Measurements from ENCODE around the gene CUL9. TPM values are rescaled to one million over a fixed set of nuclear protein-coding genes. Genes with fewer than 3 reads are reported as not detected.
A peak's percentile ranks its signal among the peaks of the same experiment; 100 is the strongest.

The CUL9 gene
- total and polyA plus RNA-seq, 2 donors from 2014 or later: 34.7 to 47.3 TPM

GRCh38 chr6:43144879-43145278 is 37.1 kb upstream of the CUL9 start:
- DNase-seq (peak in 1 of 5 donors; percentile 23), FAIRE-seq (no peak)
- H3K36me3 ChIP-seq (ENCODE audit: control insufficient read depth in 2 of 3, insufficient read depth in 3 of 3, low read length in 3 of 3): peaks cover 0 to 8% (median 0%) of the 10 kb centered on the region in 3 donors
- no peak for TF ChIP-seq CTCF (IDR thresholded peaks at IDR 0.05; ENCODE audit: borderline replicate concordance, extremely low read depth, insufficient read depth)
- no peak overlapping the region for H3K9ac ChIP-seq (ENCODE audit: low read length in 3 of 3)
- H3K4me3 ChIP-seq (ENCODE audit: low read length in 3 of 3): no peak overlapping the region
- H3K27ac ChIP-seq (ENCODE audit: low read depth in 2 of 2, low read length in 2 of 2): no peak overlapping the region
- H3K4me1 ChIP-seq (ENCODE audit: control insufficient read depth in 2 of 3, insufficient read depth in 2 of 3, low read depth in 1 of 3, low read length in 3 of 3): peaks cover 0 to 7% (median 3%) of the 10 kb centered on the region in 3 donors
- H3K27me3 ChIP-seq (ENCODE audit: control insufficient read depth, insufficient read depth, low read length): no peaks in the 10 kb centered on the region
- H3K9me3 ChIP-seq (ENCODE audit: control insufficient read depth in 2 of 3, insufficient read depth in 1 of 3, low read length in 3 of 3): no peaks in the 10 kb centered on the region
- intact Hi-C loops (cut with DNase I): no loop called here

- Histone ChIP-seq H3K4me1 (ENCODE audit: control insufficient read depth in 2 of 3, insufficient read depth in 2 of 3, low read depth in 1 of 3, low read length in 3 of 3) (peaks cover 0 to 7% (median 3%) of the 10 kb centered on the region in 3 donors), H3K9ac (ENCODE audit: low read length in 3 of 3) (no peak overlapping the region), H3K27ac (ENCODE audit: low read depth in 2 of 2, low read length in 2 of 2) (no peak overlapping the region), H3K9me3 (ENCODE audit: control insufficient read depth in 2 of 3, insufficient read depth in 1 of 3, low read length in 3 of 3) (no peaks in the 10 kb centered on the region), H3K27me3 (ENCODE audit: control insufficient read depth, insufficient read depth, low read length) (no peaks in the 10 kb centered on the region), H3K4me3 (ENCODE audit: low read length in 3 of 3) (no peak overlapping the region), H3K36me3 (ENCODE audit: control insufficient read depth in 2 of 3, insufficient read depth in 3 of 3, low read length in 3 of 3) (peaks cover 0 to 8% (median 0%) of the 10 kb centered on the region in 3 donors)
- FAIRE-seq (no peak), DNase-seq (no peak)
- TF ChIP-seq CTCF (IDR thresholded peaks at IDR 0.05; ENCODE audit: borderline replicate concordance, extremely low read depth, insufficient read depth): no peak
- intact Hi-C loops (cut with DNase I): no loop called here
Measured at GRCh38 chr6:43146261-43146660, 35.7 kb upstream of the CUL9 start.

- H3K9ac ChIP-seq (ENCODE audit: low read length in 3 of 3): no peak overlapping the region
- FAIRE-seq (no peak), DNase-seq (peak in 1 of 5 donors; percentile 17)
- intact Hi-C loops (cut with DNase I): no loop called here
- no peaks in the 10 kb centered on the region for H3K9me3 ChIP-seq (ENCODE audit: control insufficient read depth in 2 of 3, insufficient read depth in 1 of 3, low read length in 3 of 3)
- H3K4me1 ChIP-seq (ENCODE audit: control insufficient read depth in 2 of 3, insufficient read depth in 2 of 3, low read depth in 1 of 3, low read length in 3 of 3): peaks cover 0 to 7% (median 3%) of the 10 kb centered on the region in 3 donors
- H3K36me3 ChIP-seq (ENCODE audit: control insufficient read depth in 2 of 3, insufficient read depth in 3 of 3, low read length in 3 of 3): peaks cover 0 to 8% (median 0%) of the 10 kb centered on the region in 3 donors
- H3K27me3 ChIP-seq (ENCODE audit: control insufficient read depth, insufficient read depth, low read length): no peaks in the 10 kb centered on the region
- no peak overlapping the region for H3K4me3 ChIP-seq (ENCODE audit: low read length in 3 of 3)
- no peak overlapping the region for H3K27ac ChIP-seq (ENCODE audit: low read depth in 2 of 2, low read length in 2 of 2)
- TF ChIP-seq CTCF (IDR thresholded peaks at IDR 0.05; ENCODE audit: borderline replicate concordance, extremely low read depth, insufficient read depth): no peak
Measured at GRCh38 chr6:43146709-43147688, 35.0 kb upstream of the CUL9 start.

All from kidney (tissue), 14 donors.